Spleen (tissue), 7 donors: ENCODE data around the gene SAMD8.

Experiments
- CTCF ChIP-seq, 11 experiments: fragments of 200-600 bp in 7 of 11; fragments of 450-650 bp in 4 of 11; sonication (generic) in 4 of 11; IDR thresholded peaks in 8 of 11; conservative IDR thresholded peaks in 3 of 11; 1 replicate in 7 of 11; 2 replicates in 4 of 11; pipeline versions ENCODE4 v1.4.0 to v1.8.0; 2016 to 2021; ENCODE audit warnings: antibody characterized with exemption in 11 of 11, inconsistent platforms in 4 of 11, mild to moderate bottlenecking in 1 of 11
- POLR2A ChIP-seq, 3 donors: fragments of 450-650 bp; IDR thresholded peaks; one replicate each; pipeline ENCODE4 v1.5.1; 2017; ENCODE audit warnings: antibody characterized with exemption in 3 of 3, mild to moderate bottlenecking in 1 of 3
- POLR2AphosphoS5 ChIP-seq, 3 donors: sonication (generic); formaldehyde crosslinking; IDR thresholded peaks; one replicate each; pipeline ENCODE4 v1.5.1; 2017; ENCODE audit warnings: antibody characterized with exemption in 3 of 3
- donor health status: DM: no; HTN: no; CAD: no; lungs with moderate emphysema.
- donor health status: DM: no; HTN: no; CAD: no.
- donor health status: DM: no; HTN: no; CAD: no.

- TF ChIP-seq POLR2AphosphoS5 (IDR thresholded peaks at IDR 0.05) (no peak), CTCF (IDR thresholded peaks at IDR 0.05 in 8 of 11, conservative IDR thresholded peaks at IDR 0.05 in 3 of 11) (no peak), POLR2A (IDR thresholded peaks at IDR 0.05) (no peak)
These were observed 90.4 kb downstream of the SAMD8 start for GRCh38 chr10:75201793-75202307.
